ENCODE data around the gene ABCD1. TPM values are rescaled to one million over a fixed set of nuclear protein-coding genes. Genes with fewer than 3 reads are reported as not detected.

The ABCD1 gene
- total RNA-seq, 1 experiment from 2014 or later: 86.6 TPM

GRCh38 chrX:153776611-153777045 is 52.0 kb downstream of the ABCD1 start:
- in situ Hi-C loops (cut with HindIII; ENCODE audit: low pct_unique_long_range_greater_than_20kb, low sequenced_read_pairs): no loop called here
- H3K4me1 ChIP-seq (ENCODE audit: control insufficient read depth, insufficient read depth, low read length): peaks cover 15% of the 10 kb centered on the region
- DNase-seq (ENCODE audit: low read depth, low spot score) (no peak), ATAC-seq (no peak)
- BruUV-seq (replicated peaks): no TSS peak
- intact Hi-C loops (cut with micrococcal nuclease; ENCODE audit: unreplicated experiment): no loop called here
- H3K9me3 ChIP-seq (ENCODE audit: control insufficient read depth, insufficient read depth, low read depth, low read length): no peaks in the 10 kb centered on the region
- H3K36me3 ChIP-seq (ENCODE audit: control insufficient read depth, insufficient read depth, low read length): no peaks in the 10 kb centered on the region
- no peaks in the 10 kb centered on the region for H3K27me3 ChIP-seq (ENCODE audit: control insufficient read depth, insufficient read depth, low read length)
- POLR2A ChIA-PET: no interaction called here
- no peak overlapping the region for H3K27ac ChIP-seq (ENCODE audit: low read length)
- H3K4me3 ChIP-seq (ENCODE audit: low read depth in 2 of 2, low read length in 2 of 2): no peak overlapping the region
- CTCF ChIA-PET: no interaction called here
- TF ChIP-seq POLR2AphosphoS5 (IDR thresholded peaks at IDR 0.05; ENCODE audit: low read depth, low read length) (no peak), TCF7L2 (IDR thresholded peaks at IDR 0.05; ENCODE audit: low read depth, low read length) (no peak), REST (IDR thresholded peaks at IDR 0.05; ENCODE audit: insufficient read depth in 1 of 2, low read depth in 2 of 2, low read length in 1 of 2) (no peak), CTCF (IDR thresholded peaks at IDR 0.05) (no peak)

GRCh38 chrX:153777261-153778090 is 52.8 kb downstream of the ABCD1 start:
- no peaks in the 10 kb centered on the region for H3K36me3 ChIP-seq (ENCODE audit: control insufficient read depth, insufficient read depth, low read length)
- TF ChIP-seq REST (IDR thresholded peaks at IDR 0.05; ENCODE audit: insufficient read depth in 1 of 2, low read depth in 2 of 2, low read length in 1 of 2): no peak
- no peak for TF ChIP-seq SIN3A (IDR thresholded peaks at IDR 0.05; ENCODE audit: borderline replicate concordance, insufficient read depth, low read depth, low read length)
- TF ChIP-seq TCF7L2 (IDR thresholded peaks at IDR 0.05; ENCODE audit: low read depth, low read length): no peak
- TF ChIP-seq CTCF (IDR thresholded peaks at IDR 0.05): no peak
- no peak for TF ChIP-seq POLR2AphosphoS5 (IDR thresholded peaks at IDR 0.05; ENCODE audit: low read depth, low read length)
- intact Hi-C loops (cut with micrococcal nuclease; ENCODE audit: unreplicated experiment): no loop called here
- ChIA-PET CTCF (interaction anchor here (0.6 kb wide), 1 partner anchor 82 kb away, joined by 7 read pairs; no protein-coding TSS in a partner anchor), POLR2A (interaction anchor here (1.1 kb wide), 1 partner anchor 101 kb away, joined by 4 read pairs; no protein-coding TSS in a partner anchor)
- no peak for DNase-seq (ENCODE audit: low read depth, low spot score)
- H3K27ac ChIP-seq (ENCODE audit: low read length): no peak overlapping the region
- in situ Hi-C loops (cut with HindIII; ENCODE audit: low pct_unique_long_range_greater_than_20kb, low sequenced_read_pairs): no loop called here
- H3K27me3 ChIP-seq (ENCODE audit: control insufficient read depth, insufficient read depth, low read length): no peaks in the 10 kb centered on the region
- no peak overlapping the region for H3K4me3 ChIP-seq (ENCODE audit: low read depth in 2 of 2, low read length in 2 of 2)
- H3K9me3 ChIP-seq (ENCODE audit: control insufficient read depth, insufficient read depth, low read depth, low read length): no peaks in the 10 kb centered on the region
- no peak for ATAC-seq
- no TSS peak for BruUV-seq (replicated peaks)
- H3K4me1 ChIP-seq (ENCODE audit: control insufficient read depth, insufficient read depth, low read length): peaks cover 16% of the 10 kb centered on the region

Data from Panc1 (cell line).